K562 (cell line): ENCODE measurements around the gene HMCN2. TPM values are rescaled to one million over a fixed set of nuclear protein-coding genes. Genes with fewer than 3 reads are reported as not detected.
A peak's percentile ranks its signal among the peaks of the same experiment; 100 is the strongest.

ENCODE experiments used
- ATAC-seq: fragments of 200-7000 bp; cut with Tn5 transposase; 3 replicates; pipeline ENCODE4 v1.9.1; 2020; ENCODE audit warnings: moderate library complexity
- BruUV-seq: library from RNA; stranded (reverse); fragments of 400-500 nt; replicated peaks from 2 replicates; lab custom pipeline; 2021; lab: Mats Ljungman, UMichigan
- CTCF ChIA-PET: fragments of 300-600 bp; formaldehyde crosslinking; extraction: SDS; loops from one replicate; lab custom pipeline; 2021; ENCODE audit warnings: low intra/inter-chr PET ratio; lab: Yijun Ruan, JAX
- POLR2A ChIA-PET: fragments of 300-600, 350-650 bp; sonication (Branson Sonifier 250); formaldehyde crosslinking; extraction: SDS; loops from one replicate; lab custom pipeline; 2021; ENCODE audit warnings: antibody characterized with exemption, inconsistent platforms; lab: Yijun Ruan, JAX
- DNase-seq, 4 experiments: peaks; one replicate each; pipeline versions ENCODE4 v3.0.0 to v3.0.0-alpha.2; 2011 to 2018; ENCODE audit warnings: low spot score in 3 of 4, mixed read lengths in 3 of 4; ENCODE audit errors: extremely low read depth in 1 of 4
- FAIRE-seq: peaks from 2 replicates; lab custom pipeline; 2011; peaks lifted over from hg19 to GRCh38; lab: Jason Lieb, UNC
- H2AFZ ChIP-seq: 2 replicates; pipeline ENCODE4 v1.6.0; 2011; ENCODE audit warnings: low read depth, low read length, control low read depth, inconsistent platforms
- H3K27ac ChIP-seq: fragments of 200-600 bp; 3 replicates; pipeline ENCODE4 v1.8.0; 2011; ENCODE audit warnings: low read depth, mild to moderate bottlenecking, control low read depth, inconsistent platforms, low read length, moderate library complexity, mixed read lengths; ENCODE audit errors: extremely low read depth
- H3K27me3 ChIP-seq, 2 experiments: fragments of 300-600 bp in 1 of 2; 2 replicates in 1 of 2; 3 replicates in 1 of 2; pipeline versions ENCODE4 v1.6.0 to v1.8.0; 2011; ENCODE audit warnings: inconsistent platforms in 2 of 2, low read length in 2 of 2, mild to moderate bottlenecking in 1 of 2, mixed read lengths in 1 of 2, moderate library complexity in 1 of 2; ENCODE audit not compliant: control insufficient read depth in 2 of 2, insufficient read depth in 2 of 2
- H3K36me3 ChIP-seq: fragments of 300-600 bp; 3 replicates; pipeline ENCODE4 v1.8.0; 2011; ENCODE audit warnings: mild to moderate bottlenecking, low read length, inconsistent platforms; ENCODE audit not compliant: control insufficient read depth, insufficient read depth
- H3K4me1 ChIP-seq, 2 experiments: fragments of 200-600 bp in 1 of 2; replicated peaks in 1 of 2; 2 replicates in 1 of 2; 3 replicates in 1 of 2; pipeline versions ENCODE4 v1.5.1 to v1.8.0; 2011; ENCODE audit warnings: inconsistent platforms in 2 of 2, low read length in 2 of 2, mild to moderate bottlenecking in 1 of 2, mixed read lengths in 1 of 2, moderate library complexity in 1 of 2; ENCODE audit not compliant: control insufficient read depth in 2 of 2, insufficient read depth in 2 of 2
- H3K4me2 ChIP-seq: 2 replicates; pipeline ENCODE4 v1.6.1; 2011; ENCODE audit warnings: low read length, control low read depth, inconsistent platforms, mixed read lengths; ENCODE audit not compliant: insufficient read depth
- H3K4me3 ChIP-seq: fragments of 200-600 bp; sonication (generic), shearing (Covaris generic); 2 replicates; pipeline ENCODE4 v1.5.1; 2016; ENCODE audit warnings: control low read depth, inconsistent platforms
- H3K79me2 ChIP-seq: fragments of 200-600 bp; 3 replicates; pipeline ENCODE4 v1.8.0; 2011; ENCODE audit warnings: low read length, inconsistent platforms; ENCODE audit not compliant: control insufficient read depth, insufficient read depth
- H3K9ac ChIP-seq, 2 experiments: 2 replicates each; pipeline versions ENCODE4 v1.6.0 to v1.6.1; 2011; ENCODE audit warnings: low read depth in 2 of 2, low read length in 2 of 2, control low read depth in 1 of 2, inconsistent platforms in 1 of 2, mild to moderate bottlenecking in 1 of 2, mixed read lengths in 1 of 2; ENCODE audit not compliant: insufficient read depth in 1 of 2
- H3K9me1 ChIP-seq: one replicate; pipeline ENCODE4 v1.6.0; 2011; ENCODE audit warnings: inconsistent platforms, mild to moderate bottlenecking, low read length, moderate library complexity; ENCODE audit not compliant: control insufficient read depth, insufficient read depth
- H3K9me3 ChIP-seq: replicated peaks from 2 replicates; pipeline ENCODE4 v1.5.1; 2011; ENCODE audit warnings: low read depth, low read length, inconsistent platforms; ENCODE audit not compliant: control insufficient read depth, insufficient read depth
- H4K20me1 ChIP-seq: replicated peaks from 2 replicates; pipeline ENCODE4 v1.6.1; 2011; ENCODE audit warnings: low read length, inconsistent platforms, mixed read lengths; ENCODE audit not compliant: control insufficient read depth, insufficient read depth
- CBFA2T3 ChIP-seq: fragments of 450-650 bp; IDR thresholded peaks from 2 replicates; pipeline ENCODE4 v1.6.1; 2017
- MTF1 ChIP-seq: fragments of 250-450 bp; sonication (Bioruptor Pico); IDR thresholded peaks from 2 replicates; pipeline ENCODE4 v1.9.0; 2021; ENCODE audit warnings: moderate library complexity, mild to moderate bottlenecking, inconsistent platforms, borderline replicate concordance
- SAFB ChIP-seq: fragments of 200-400 bp; formaldehyde crosslinking; IDR thresholded peaks from 2 replicates; pipeline ENCODE4 v1.6.1; 2017; ENCODE audit warnings: low read depth, low read length, borderline replicate concordance
- ZNF217 ChIP-seq: sonication (generic); formaldehyde crosslinking; IDR thresholded peaks from 2 replicates; pipeline ENCODE4 v1.8.0; 2022; ENCODE audit warnings: mild to moderate bottlenecking, missing genetic modification reagents
- WGBS: fragments of 100-300 bp; shearing (Covaris generic); methylation state at CpG from one replicate; pipeline ENCODE4 v1.1.6; 2016; ENCODE audit warnings: low coverage, mixed read lengths; ENCODE audit not compliant: insufficient coverage; ENCODE audit errors: missing lambda C conversion rate; 5-methylcytosine and 5-hydroxymethylcytosine counted together
- in situ Hi-C: fragments of 300-500 bp; cut with MboI; formaldehyde crosslinking; loops from 4 replicates; pipeline ENCODE4 v1.15.0; 2018; ENCODE audit warnings: inconsistent platforms, mixed read lengths
- intact Hi-C: fragments of 100-400 bp; cut with micrococcal nuclease; formaldehyde crosslinking; loops from 2 replicates; pipeline ENCODE4 v1.14.2; 2022
- polyA plus RNA-seq, 8 experiments: library from polyadenylated mRNA; depleted of rRNA in 4 of 8; stranded (reverse) in 5 of 8; unstranded in 3 of 8; fragments of >200 nt; fragmentation: Nextera tagmentation in 2 of 8; fragmentation: Illumina TruSeq in 1 of 8; extraction: Ambion mirVana in 2 of 8; extraction: Trizol in 1 of 8; gene quantifications; 2 replicates each; pipeline versions ENCODE4 v1.2.1 to v1.2.3, GENCODE V29; 2011 to 2014; ENCODE audit warnings: inconsistent platforms in 1 of 8, missing spikeins in 1 of 8
- total RNA-seq, 7 experiments: library from RNA; depleted of rRNA in 6 of 7; stranded (reverse); fragments of >200 nt in 6 of 7; fragmentation: Illumina TruSeq in 2 of 7; extraction: Trizol in 2 of 7; gene quantifications; 2 replicates each; pipeline versions ENCODE4 v1.2.1 to v1.2.3, GENCODE V29; 2011 to 2021; ENCODE audit warnings: low replicate concordance in 1 of 7
- TF ChIP-seq, protein P1 (sequence below): sonication (generic); formaldehyde crosslinking; IDR thresholded peaks from 2 replicates; pipeline ENCODE4 v1.8.0; 2023; ENCODE audit warnings: mild to moderate bottlenecking, missing genetic modification reagents

HMCN2 gene
- total and polyA plus RNA-seq, 9 of the 15 experiments (the other 6 are each of a cell fraction or from before 2014, with no cell fraction given): 0.01 TPM; not detected in 8

DNA sequence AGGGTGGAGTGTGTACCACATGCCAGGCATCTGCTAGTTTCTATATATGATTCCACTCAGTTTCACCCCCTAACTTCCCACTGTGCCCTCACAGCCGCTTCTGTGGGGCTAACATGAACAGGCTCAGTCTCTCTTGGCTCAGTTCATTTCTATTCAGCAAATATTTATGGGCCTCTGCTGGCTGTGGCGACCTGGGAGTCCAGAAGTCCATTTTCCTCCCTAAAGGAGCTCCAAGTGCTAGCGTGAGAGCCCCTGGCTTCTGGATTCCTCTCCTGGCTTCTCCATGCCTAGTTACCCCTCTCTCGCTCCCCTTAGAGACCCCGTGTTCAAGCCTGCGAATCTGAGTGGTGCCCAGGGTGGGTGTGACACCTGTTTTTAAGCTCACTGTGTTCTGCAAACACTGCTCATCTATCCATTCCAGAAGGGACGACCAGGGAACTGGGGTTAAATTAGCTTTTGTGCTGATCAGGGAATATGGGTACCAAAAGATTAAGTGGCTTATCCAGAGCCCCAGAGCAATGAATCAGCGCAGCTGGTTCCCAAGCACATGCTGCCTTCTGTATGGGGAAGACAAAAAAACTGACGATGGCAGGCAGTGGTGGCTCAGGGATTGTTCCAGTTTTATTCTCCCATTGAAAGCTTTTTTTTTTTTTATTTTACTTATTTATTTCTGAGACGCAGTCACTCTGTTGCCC is 57.6 kb downstream of the HMCN2 start:
- CTCF ChIA-PET: no interaction called here
- H4K20me1 ChIP-seq: peaks cover 19% of the 10 kb centered on the region
- WGBS: 1% methylated on average over 10 of the region's 10 CpGs
- DNase-seq (no peak), ATAC-seq (no peak), FAIRE-seq (no peak)
- TF ChIP-seq ZNF217 (CRISPR knock-in tag) (no peak), MTF1 (CRISPR knock-in tag) (no peak), CBFA2T3 (peak; percentile 33; the same call in 1 of the 2 replicates), SAFB (no peak)
- TF ChIP-seq, protein P1, sequence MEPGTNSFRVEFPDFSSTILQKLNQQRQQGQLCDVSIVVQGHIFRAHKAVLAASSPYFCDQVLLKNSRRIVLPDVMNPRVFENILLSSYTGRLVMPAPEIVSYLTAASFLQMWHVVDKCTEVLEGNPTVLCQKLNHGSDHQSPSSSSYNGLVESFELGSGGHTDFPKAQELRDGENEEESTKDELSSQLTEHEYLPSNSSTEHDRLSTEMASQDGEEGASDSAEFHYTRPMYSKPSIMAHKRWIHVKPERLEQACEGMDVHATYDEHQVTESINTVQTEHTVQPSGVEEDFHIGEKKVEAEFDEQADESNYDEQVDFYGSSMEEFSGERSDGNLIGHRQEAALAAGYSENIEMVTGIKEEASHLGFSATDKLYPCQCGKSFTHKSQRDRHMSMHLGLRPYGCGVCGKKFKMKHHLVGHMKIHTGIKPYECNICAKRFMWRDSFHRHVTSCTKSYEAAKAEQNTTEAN (CRISPR knock-in tag): no peak
- no peaks in the 10 kb centered on the region for H3K79me2 ChIP-seq
- no peak overlapping the region for H3K9ac ChIP-seq
- H3K9me3 ChIP-seq: no peaks in the 10 kb centered on the region
- no peaks in the 10 kb centered on the region for H3K9me1 ChIP-seq
- no peak overlapping the region for H3K4me2 ChIP-seq
- in situ Hi-C loops: no loop called here
- H3K27ac ChIP-seq: no peak overlapping the region
- no peak overlapping the region for H3K4me3 ChIP-seq
- peaks cover 25 to 77% of the 10 kb centered on the region in 2 experiments for H3K27me3 ChIP-seq
- BruUV-seq: no TSS peak
- POLR2A ChIA-PET: interaction anchor here (0.7 kb wide), 1 partner anchor 9 kb away, joined by 5 read pairs; no protein-coding TSS in a partner anchor
- H2AFZ ChIP-seq: no peak overlapping the region
- no peaks in the 10 kb centered on the region for H3K36me3 ChIP-seq
- intact Hi-C loops: no loop called here
- peaks cover 10 to 39% of the 10 kb centered on the region in 2 experiments; a peak in 3 of 5 replicates for H3K4me1 ChIP-seq
